ENCODE results near the gene AFM.
"Not testable (repeated sequence)": the region's sequence is repeated elsewhere in the genome, so short reads cannot be mapped to it uniquely, and the experiment has no call there.

AFM gene

DNA sequence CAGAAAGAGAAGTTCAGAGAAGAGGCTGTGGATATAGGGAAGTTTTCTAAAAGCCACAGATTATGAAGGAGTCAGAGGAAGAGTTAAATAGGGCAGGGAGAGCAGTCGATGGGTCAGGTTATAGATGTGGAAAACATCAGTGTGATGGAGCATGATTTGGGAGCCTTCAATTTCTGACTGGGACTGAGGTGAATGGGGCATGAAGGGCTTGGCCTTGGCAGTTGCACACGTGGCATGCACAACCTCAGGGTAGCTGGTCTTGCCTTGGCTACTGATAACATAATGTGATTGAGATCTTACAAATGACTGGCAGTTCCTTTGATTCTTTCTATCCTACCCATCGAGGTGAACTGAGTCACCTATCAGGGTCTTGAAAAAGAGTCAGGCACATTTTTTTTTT lies 59.7 kb downstream of the AFM start:
- no peak for DNase-seq (ENCODE audit: insufficient read length, low spot score)
- TF ChIP-seq, protein P1, sequence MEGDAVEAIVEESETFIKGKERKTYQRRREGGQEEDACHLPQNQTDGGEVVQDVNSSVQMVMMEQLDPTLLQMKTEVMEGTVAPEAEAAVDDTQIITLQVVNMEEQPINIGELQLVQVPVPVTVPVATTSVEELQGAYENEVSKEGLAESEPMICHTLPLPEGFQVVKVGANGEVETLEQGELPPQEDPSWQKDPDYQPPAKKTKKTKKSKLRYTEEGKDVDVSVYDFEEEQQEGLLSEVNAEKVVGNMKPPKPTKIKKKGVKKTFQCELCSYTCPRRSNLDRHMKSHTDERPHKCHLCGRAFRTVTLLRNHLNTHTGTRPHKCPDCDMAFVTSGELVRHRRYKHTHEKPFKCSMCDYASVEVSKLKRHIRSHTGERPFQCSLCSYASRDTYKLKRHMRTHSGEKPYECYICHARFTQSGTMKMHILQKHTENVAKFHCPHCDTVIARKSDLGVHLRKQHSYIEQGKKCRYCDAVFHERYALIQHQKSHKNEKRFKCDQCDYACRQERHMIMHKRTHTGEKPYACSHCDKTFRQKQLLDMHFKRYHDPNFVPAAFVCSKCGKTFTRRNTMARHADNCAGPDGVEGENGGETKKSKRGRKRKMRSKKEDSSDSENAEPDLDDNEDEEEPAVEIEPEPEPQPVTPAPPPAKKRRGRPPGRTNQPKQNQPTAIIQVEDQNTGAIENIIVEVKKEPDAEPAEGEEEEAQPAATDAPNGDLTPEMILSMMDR (IDR thresholded peaks at IDR 0.05; ENCODE audit: insufficient read depth, missing control alignments), result no peak
- FAIRE-seq, result no peak

GRCh38 chr4:73544620-73545019 lies 63.1 kb downstream of the AFM start:
- TF ChIP-seq, protein P1 (IDR thresholded peaks at IDR 0.05; ENCODE audit: insufficient read depth, missing control alignments), result no peak
- FAIRE-seq (no peak), DNase-seq (ENCODE audit: insufficient read length, low spot score) (no peak)

DNA sequence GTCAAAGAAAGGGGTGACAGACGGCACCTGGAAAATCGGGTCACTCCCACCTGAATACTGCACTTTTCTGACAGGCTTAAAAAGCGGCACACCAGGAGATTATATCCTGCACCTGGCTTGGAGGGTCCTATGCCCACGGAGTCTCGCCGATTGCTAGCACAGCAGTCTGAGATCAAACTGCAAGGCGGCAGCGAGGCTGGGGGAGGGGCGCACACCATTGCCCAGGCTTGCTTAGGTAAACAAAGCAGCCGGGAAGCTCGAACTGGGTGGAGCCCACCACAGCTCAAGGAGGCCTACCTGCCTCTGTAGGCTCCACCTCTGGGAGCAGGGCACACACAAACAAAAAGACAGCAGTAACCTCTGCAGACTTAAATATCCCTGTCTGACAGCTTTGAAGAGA lies 69.3 kb downstream of the AFM start:
- FAIRE-seq; DNase-seq (ENCODE audit: insufficient read length, low spot score): not testable (repeated sequence)
